Superior temporal gyrus (tissue), 1 donor: ENCODE data around the gene DPYSL4.

Experiments used
- DNase-seq: peaks from one replicate; pipeline ENCODE4 v3.0.0-alpha.2; 2016; ENCODE audit errors: extremely low spot score

The DPYSL4 gene

GRCh38 chr10:132226586-132227405 lies 40.0 kb downstream of the DPYSL4 start:
- DNase-seq: no peak

- no peak for DNase-seq
Measured at GRCh38 chr10:132227851-132228390, 41.2 kb downstream of the DPYSL4 start.

DNA sequence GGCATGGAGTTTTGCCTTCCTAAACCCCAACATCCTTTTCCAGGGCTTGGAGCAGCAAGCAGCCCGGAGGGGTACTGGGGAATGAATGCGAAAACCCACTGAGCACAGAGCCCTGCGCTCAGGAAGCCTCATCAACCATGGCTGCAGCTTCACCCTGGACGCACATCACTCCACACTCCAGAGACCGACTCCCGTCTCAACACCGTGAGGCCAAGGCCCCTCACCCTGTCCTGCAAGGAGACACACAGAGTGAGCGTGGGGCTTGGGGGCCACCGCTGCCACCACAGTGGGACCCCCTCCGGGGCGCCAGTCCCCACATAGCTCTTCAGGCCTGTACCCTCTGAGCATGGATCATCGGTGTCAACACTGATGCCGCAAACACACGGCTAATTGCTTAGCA lies 41.9 kb downstream of the DPYSL4 start:
- no peak for DNase-seq

GRCh38 chr10:132229096-132229495 lies 42.3 kb downstream of the DPYSL4 start:
- DNase-seq: no peak

DNA sequence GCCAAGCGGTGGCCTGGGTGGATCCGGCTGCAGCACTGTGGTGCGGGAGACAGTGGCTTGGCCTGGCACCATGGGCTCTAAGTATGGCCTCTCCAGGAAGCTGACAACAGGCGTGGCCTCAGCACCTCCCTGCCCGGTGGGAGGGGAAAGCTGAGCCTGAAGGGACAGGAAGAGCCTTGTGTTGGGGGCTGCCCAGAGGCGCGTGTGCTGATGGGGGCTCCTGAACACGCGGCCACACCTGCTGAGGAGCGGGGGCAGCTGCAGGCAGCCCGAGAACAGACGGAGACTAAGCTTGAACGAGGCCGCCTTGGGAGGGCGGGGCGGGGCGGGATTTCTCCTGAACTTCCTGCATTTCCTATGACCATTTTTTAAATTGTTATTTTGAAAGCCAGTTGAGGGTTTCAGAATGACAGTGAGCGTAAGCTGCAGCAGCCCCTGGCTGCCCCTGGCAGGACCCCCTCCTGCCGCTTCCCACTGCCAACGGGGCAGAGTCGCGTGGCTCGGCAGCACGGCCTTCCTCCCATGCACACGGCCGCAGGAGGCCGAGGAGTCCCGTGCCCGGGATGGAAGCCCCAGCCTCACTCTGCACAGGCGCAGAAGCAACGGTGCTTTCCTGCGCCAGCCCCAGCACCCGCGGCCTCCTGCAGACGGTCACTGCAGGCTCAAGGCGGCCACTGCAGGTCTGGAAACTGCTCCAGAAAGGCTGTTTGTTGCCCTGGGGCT lies 43.2 kb downstream of the DPYSL4 start:
- no peak for DNase-seq

DNA sequence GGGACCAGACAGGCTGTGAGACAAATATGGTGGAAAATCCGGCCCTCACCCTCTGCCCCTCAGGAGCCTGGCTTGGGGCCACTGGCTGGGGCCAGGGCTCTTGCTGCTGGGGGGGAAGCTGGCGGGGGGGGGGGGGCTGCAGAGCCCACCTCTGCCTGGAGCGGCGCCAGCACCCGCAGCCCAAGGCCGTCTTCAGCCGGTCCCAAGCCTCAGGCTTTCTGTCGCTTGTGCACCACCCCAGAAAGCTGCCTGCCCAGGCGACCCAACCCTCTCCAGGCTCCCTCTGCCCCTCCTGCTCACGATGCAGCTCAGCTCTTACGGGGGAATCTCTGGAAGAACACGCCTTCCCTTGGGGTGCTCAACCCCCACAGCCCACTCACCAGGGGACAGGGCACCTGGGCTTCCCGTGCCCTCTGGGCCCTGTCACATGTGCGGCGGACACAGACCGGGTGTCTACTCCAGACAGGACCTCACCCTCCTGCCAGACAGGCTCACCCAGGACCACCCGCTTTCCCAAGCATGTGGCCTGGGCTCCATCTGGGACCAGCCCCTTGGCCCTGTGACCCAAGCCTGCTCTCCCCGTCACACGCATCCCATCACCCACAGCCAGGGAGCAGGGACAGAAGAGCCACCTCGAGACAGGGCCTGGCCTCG lies 43.9 kb downstream of the DPYSL4 start:
- DNase-seq: no peak

- no peak for DNase-seq
Measured at GRCh38 chr10:132231656-132232022, 44.9 kb downstream of the DPYSL4 start.

- peak; percentile 36 for DNase-seq
Measured at GRCh38 chr10:132232023-132232951, 45.5 kb downstream of the DPYSL4 start.

GRCh38 chr10:132232981-132233380 lies 46.2 kb downstream of the DPYSL4 start:
- DNase-seq: no peak

DNA sequence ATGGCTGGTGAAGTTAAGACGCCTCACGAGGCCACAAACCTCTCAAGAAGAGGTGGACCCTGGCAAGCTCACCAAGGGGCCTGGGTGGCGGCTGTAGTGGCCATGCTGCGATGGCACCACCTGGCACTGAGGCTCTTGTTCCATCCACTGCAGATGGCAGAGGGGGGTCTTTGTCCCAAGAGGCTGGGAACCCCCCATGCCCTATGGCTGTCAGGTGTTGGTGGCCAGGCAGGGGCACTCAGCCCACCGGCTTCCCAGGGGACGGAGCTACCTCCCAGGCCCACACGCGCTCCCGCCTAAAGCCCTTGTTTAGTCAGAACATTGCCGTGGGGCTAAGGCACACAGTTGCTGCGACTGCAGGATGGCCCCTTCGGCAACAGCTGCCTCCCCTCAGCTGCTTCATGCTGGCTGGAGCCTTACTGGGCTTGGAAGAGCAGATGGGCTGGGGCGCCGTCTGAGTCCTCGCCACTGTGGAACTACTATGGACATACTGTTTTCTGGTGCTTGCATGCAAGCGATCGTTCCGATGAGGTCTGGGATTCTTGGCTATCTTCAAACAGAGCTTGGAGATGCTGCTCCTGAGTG lies 46.8 kb downstream of the DPYSL4 start:
- DNase-seq: no peak

- no peak for DNase-seq
Measured at GRCh38 chr10:132234860-132235259, 48.1 kb downstream of the DPYSL4 start.

DNA sequence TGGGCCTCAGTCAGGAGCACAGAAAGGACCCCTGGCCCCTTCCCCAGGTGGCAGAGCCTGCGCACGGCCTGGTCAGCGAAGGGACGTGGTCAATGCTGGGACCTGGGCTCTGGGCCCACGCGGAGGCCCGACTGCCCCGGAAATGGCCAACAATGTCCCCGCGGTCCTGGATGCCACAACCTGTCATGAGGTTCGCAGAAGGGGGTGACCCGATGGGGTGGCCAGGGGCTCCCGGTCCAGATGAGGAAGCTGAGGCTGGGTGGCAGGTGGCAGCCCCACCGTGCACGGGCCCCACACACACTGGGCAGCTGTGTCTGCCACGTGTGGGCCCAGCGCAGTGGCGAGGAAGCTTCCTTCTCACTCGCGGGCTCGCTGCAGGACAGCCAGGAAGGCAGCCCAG lies 49.4 kb downstream of the DPYSL4 start:
- no peak for DNase-seq

GRCh38 chr10:132236881-132237280 lies 50.1 kb downstream of the DPYSL4 start:
- DNase-seq: no peak

DNA sequence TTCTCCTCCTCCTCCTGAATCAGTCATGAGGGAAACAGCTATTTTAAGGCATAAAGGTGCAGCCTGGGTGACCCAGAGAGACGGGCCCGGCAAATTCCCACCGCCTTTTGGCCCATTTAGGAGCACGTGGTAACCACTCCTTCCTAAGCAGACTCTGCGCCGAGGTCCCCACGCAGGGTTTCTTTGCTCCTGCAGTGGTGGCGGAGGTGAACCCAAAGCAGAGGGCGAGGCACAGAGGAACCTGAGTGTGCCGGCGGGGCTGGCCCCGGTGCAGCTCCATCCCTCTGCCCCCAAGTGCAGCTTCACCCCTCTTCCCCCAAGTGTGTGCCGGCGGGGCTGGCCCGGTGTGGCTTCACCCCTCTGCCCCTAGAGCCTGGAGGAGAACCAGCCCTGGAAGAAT lies 50.6 kb downstream of the DPYSL4 start:
- DNase-seq: no peak

GRCh38 chr10:132237871-132238270 lies 51.1 kb downstream of the DPYSL4 start:
- DNase-seq: no peak

- no peak for DNase-seq
Measured at GRCh38 chr10:132238371-132239125, 51.8 kb downstream of the DPYSL4 start.

GRCh38 chr10:132239126-132240031 lies 52.6 kb downstream of the DPYSL4 start:
- DNase-seq: no peak

- DNase-seq: no peak
Measured at GRCh38 chr10:132240156-132240555, 53.4 kb downstream of the DPYSL4 start.

- DNase-seq: no peak
Measured at GRCh38 chr10:132240581-132240980, 53.8 kb downstream of the DPYSL4 start.
